Measurements from ENCODE around the gene HNRNPL.
"Not testable (repeated sequence)": the region's sequence is repeated elsewhere in the genome, so short reads cannot be mapped to it uniquely, and the experiment has no call there.

HNRNPL gene

GRCh38 chr19:38849860-38850435 lies at the start of gene HNRNPL:
Gene HNRNPL, minus strand, starts transcription at chr19:38849986. Its CDS starts 20 bp downstream, at chr19:38849966.
- peak; percentile 97 to 99 (median 98) for DNase-seq (ENCODE audit: low read depth in 3 of 3)

- no peak for DNase-seq (ENCODE audit: low read depth in 3 of 3)
These were observed 49.1 kb upstream of the HNRNPL start for GRCh38 chr19:38898788-38899446.

GRCh38 chr19:38894968-38895367 lies 45.2 kb upstream of the HNRNPL start:
- no peak for DNase-seq (ENCODE audit: low read depth in 3 of 3)

- DNase-seq (ENCODE audit: low read depth in 3 of 3) = no peak
These were observed 43.6 kb upstream of the HNRNPL start for GRCh38 chr19:38893341-38893771.

- DNase-seq (ENCODE audit: low read depth in 3 of 3) = no peak
These were observed 43.1 kb upstream of the HNRNPL start for GRCh38 chr19:38892841-38893240.

- no peak for DNase-seq (ENCODE audit: low read depth in 3 of 3)
These were observed 42.0 kb upstream of the HNRNPL start for GRCh38 chr19:38891771-38892170.

- DNase-seq (ENCODE audit: low read depth in 3 of 3) = no peak
These were observed 40.9 kb upstream of the HNRNPL start for GRCh38 chr19:38890686-38891085.

- no peak for DNase-seq (ENCODE audit: low read depth in 3 of 3)
These were observed 40.0 kb upstream of the HNRNPL start for GRCh38 chr19:38889803-38890202.

- DNase-seq (ENCODE audit: low read depth in 3 of 3) = no peak
These were observed 39.1 kb upstream of the HNRNPL start for GRCh38 chr19:38888876-38889275.

- not testable (repeated sequence) for DNase-seq (ENCODE audit: low read depth in 3 of 3)
These were observed 34.9 kb upstream of the HNRNPL start for GRCh38 chr19:38884691-38885090.

- no peak for DNase-seq (ENCODE audit: low read depth in 3 of 3)
These were observed 33.5 kb upstream of the HNRNPL start for GRCh38 chr19:38883286-38883685.

- DNase-seq (ENCODE audit: low read depth in 3 of 3) = no peak
These were observed 31.3 kb upstream of the HNRNPL start for GRCh38 chr19:38880882-38881609.

- DNase-seq (ENCODE audit: low read depth in 3 of 3) = no peak
These were observed 30.5 kb upstream of the HNRNPL start for GRCh38 chr19:38880076-38880881.

GRCh38 chr19:38879400-38879751 lies 29.6 kb upstream of the HNRNPL start:
- DNase-seq (ENCODE audit: low read depth in 3 of 3) = no peak

GRCh38 chr19:38878575-38879399 lies 29.0 kb upstream of the HNRNPL start:
- no peak for DNase-seq (ENCODE audit: low read depth in 3 of 3)

GRCh38 chr19:38877781-38878574 lies 28.2 kb upstream of the HNRNPL start, which contains the start of gene RINL:
Gene RINL, minus strand, starts transcription at chr19:38878275. Its CDS starts 1,533 bp downstream, at chr19:38876742.
- DNase-seq (ENCODE audit: low read depth in 3 of 3) = peak; percentile 37 to 70 (median 41)

- no peak for DNase-seq (ENCODE audit: low read depth in 3 of 3)
These were observed 26.0 kb upstream of the HNRNPL start for GRCh38 chr19:38875656-38876395.

- not testable (repeated sequence) for DNase-seq (ENCODE audit: low read depth in 3 of 3)
These were observed 23.6 kb upstream of the HNRNPL start for GRCh38 chr19:38873400-38873799.

GRCh38 chr19:38870612-38871011 lies 20.8 kb upstream of the HNRNPL start:
- no peak for DNase-seq (ENCODE audit: low read depth in 3 of 3)

All from stimulated activated CD4-positive, alpha-beta T cell treated with anti-CD3 and anti-CD28 coated beads, TNF-alpha, amount 100 ng/mL, for 48 hours (primary cell).